Measurements from ENCODE around the gene PTPRR.

DNA sequence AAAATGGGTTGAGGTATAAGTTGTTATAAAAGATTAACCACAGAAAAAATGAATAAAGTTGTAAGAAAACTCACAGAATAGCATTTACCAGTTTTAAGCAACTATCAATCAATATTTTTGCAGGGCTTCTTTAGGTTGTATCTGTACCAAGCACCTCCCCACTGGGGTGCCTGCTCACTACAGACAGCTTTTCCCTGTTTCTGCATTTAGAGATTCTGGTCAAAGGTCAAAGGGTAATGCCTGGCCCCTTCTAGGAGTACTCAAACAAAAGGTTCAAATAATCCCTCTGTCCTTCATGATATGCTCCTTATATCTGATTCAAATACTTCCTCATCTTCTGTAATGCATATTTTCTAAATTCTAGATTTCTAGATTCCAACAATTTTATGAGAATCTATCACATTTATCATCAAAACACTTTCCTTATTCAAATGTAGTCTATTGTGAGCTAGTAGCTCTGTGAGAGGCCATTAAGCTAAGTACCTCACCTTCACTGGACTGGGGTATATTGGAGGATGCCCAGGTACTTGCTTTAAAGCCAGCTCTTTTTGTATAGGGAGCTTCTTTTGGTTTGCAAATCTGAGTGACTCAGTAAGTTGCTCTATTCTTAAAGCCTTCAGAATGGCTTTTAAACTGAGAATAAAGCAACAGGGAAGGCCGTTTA lies 162.6 kb downstream of the PTPRR start:
- TF ChIP-seq, protein P1, sequence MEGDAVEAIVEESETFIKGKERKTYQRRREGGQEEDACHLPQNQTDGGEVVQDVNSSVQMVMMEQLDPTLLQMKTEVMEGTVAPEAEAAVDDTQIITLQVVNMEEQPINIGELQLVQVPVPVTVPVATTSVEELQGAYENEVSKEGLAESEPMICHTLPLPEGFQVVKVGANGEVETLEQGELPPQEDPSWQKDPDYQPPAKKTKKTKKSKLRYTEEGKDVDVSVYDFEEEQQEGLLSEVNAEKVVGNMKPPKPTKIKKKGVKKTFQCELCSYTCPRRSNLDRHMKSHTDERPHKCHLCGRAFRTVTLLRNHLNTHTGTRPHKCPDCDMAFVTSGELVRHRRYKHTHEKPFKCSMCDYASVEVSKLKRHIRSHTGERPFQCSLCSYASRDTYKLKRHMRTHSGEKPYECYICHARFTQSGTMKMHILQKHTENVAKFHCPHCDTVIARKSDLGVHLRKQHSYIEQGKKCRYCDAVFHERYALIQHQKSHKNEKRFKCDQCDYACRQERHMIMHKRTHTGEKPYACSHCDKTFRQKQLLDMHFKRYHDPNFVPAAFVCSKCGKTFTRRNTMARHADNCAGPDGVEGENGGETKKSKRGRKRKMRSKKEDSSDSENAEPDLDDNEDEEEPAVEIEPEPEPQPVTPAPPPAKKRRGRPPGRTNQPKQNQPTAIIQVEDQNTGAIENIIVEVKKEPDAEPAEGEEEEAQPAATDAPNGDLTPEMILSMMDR (IDR thresholded peaks at IDR 0.05) = no peak
- TF ChIP-seq POLR2A (IDR thresholded peaks at IDR 0.05) = no peak

Measured in adrenal gland (tissue), 5 donors.